ENCODE results near the gene FNDC10.

DNA sequence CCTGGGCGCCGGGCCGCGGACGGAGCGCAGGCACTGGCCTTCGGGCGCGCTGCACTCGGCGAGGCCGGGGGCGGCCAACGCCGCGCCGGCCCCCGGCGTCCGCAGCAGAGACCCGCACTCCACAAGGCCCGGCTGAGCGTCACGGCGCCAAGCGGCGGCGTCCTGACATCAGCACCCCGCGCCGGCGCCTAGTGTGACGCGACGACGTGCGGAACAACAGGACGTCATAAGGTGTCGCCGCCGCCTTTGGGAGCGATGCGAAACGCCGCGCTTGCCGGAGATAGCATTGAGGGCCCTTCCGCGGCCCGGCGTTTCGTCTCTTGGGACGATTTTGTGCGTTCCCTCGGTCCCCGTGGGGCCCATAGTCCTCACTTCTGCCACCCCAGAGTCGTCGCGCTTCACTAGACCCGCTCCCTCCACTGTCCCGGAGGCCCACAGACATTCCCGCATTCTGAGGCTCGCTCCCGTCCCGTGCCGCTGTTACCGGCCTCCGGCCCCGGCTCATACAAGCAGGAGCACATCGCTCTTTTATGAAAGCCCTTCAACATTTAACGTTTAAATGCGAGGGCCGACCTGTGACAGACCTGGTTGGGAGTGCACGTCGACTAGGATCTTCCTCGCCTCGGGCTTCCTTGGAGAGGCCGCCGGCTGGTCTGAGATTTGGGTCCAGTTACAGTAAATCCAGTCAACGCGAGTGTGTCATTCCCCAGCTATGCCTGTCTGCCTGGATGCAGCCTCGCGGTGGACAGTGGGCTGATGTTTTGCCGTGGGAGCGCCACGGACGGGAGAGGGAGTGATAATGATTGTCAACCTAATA is 25.0 kb downstream of the FNDC10 start, which contains the start of gene SSU72:
- TF ChIP-seq, protein P1, sequence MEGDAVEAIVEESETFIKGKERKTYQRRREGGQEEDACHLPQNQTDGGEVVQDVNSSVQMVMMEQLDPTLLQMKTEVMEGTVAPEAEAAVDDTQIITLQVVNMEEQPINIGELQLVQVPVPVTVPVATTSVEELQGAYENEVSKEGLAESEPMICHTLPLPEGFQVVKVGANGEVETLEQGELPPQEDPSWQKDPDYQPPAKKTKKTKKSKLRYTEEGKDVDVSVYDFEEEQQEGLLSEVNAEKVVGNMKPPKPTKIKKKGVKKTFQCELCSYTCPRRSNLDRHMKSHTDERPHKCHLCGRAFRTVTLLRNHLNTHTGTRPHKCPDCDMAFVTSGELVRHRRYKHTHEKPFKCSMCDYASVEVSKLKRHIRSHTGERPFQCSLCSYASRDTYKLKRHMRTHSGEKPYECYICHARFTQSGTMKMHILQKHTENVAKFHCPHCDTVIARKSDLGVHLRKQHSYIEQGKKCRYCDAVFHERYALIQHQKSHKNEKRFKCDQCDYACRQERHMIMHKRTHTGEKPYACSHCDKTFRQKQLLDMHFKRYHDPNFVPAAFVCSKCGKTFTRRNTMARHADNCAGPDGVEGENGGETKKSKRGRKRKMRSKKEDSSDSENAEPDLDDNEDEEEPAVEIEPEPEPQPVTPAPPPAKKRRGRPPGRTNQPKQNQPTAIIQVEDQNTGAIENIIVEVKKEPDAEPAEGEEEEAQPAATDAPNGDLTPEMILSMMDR (IDR thresholded peaks at IDR 0.05), result no peak
- TF ChIP-seq EZH2 (IDR thresholded peaks at IDR 0.05), result no peak

All from neural progenitor cell (in vitro differentiated cells).